Mucosa of rectum (tissue), 2 donors: ENCODE results near the gene HOXA3.

ENCODE experiments used
- H3K27ac ChIP-seq, 2 donors: one replicate each; pipeline ENCODE4 v1.7.0; 2013; ENCODE audit warnings: inconsistent platforms in 2 of 2, low read depth in 2 of 2, low read length in 2 of 2
- H3K27me3 ChIP-seq, 2 donors: one replicate each; pipeline ENCODE4 v1.7.0; 2013; ENCODE audit warnings: low read length in 2 of 2; ENCODE audit not compliant: control insufficient read depth in 2 of 2, insufficient read depth in 2 of 2
- H3K36me3 ChIP-seq, 2 donors: one replicate each; pipeline ENCODE4 v1.7.0; 2013; ENCODE audit warnings: low read length in 2 of 2; ENCODE audit not compliant: control insufficient read depth in 2 of 2, insufficient read depth in 2 of 2
- H3K4me1 ChIP-seq, 2 donors: one replicate each; pipeline ENCODE4 v1.7.0; 2013; ENCODE audit warnings: low read length in 2 of 2, mild to moderate bottlenecking in 1 of 2; ENCODE audit not compliant: control insufficient read depth in 2 of 2, insufficient read depth in 2 of 2
- H3K4me3 ChIP-seq, 2 donors: one replicate each; pipeline ENCODE4 v1.7.0; 2013; ENCODE audit warnings: low read length in 2 of 2
- H3K9ac ChIP-seq, 2 donors: one replicate each; pipeline ENCODE4 v1.7.0; 2013; ENCODE audit warnings: low read length in 2 of 2, low read depth in 1 of 2, mild to moderate bottlenecking in 1 of 2
- H3K9me3 ChIP-seq, 2 donors: one replicate each; pipeline ENCODE4 v1.7.0; 2013; ENCODE audit warnings: low read length in 2 of 2; ENCODE audit not compliant: control insufficient read depth in 2 of 2
- donor health status: healthy.
- donor health status: Normal muscosa, but diverticular disease.

HOXA3 gene

GRCh38 chr7:27133409-27134231 lies 18.8 kb downstream of the HOXA3 start:
- Histone ChIP-seq H3K4me1 (peaks cover 59 to 70% of the 10 kb centered on the region in 2 donors), H3K36me3 (peaks cover 0 to 3% of the 10 kb centered on the region in 2 donors), H3K9me3 (no peaks in the 10 kb centered on the region), H3K9ac (peak overlapping the region in 1 of 2 donors; percentile 17), H3K27ac (peak overlapping the region; percentile 23 to 64), H3K27me3 (no peaks in the 10 kb centered on the region), H3K4me3 (peak overlapping the region; percentile 24 to 32)

GRCh38 chr7:27132978-27133377 lies 19.4 kb downstream of the HOXA3 start:
- Histone ChIP-seq H3K36me3 (peaks cover 0 to 7% of the 10 kb centered on the region in 2 donors), H3K27ac (peak overlapping the region in 1 of 2 donors; percentile 64), H3K4me1 (peaks cover 65 to 68% of the 10 kb centered on the region in 2 donors), H3K9ac (no peak overlapping the region), H3K9me3 (no peaks in the 10 kb centered on the region), H3K27me3 (no peaks in the 10 kb centered on the region), H3K4me3 (no peak overlapping the region)

GRCh38 chr7:27132214-27132613 lies 20.2 kb downstream of the HOXA3 start:
- peak overlapping the region in 1 of 2 donors; percentile 91 for H3K9ac ChIP-seq
- peaks cover 68 to 70% of the 10 kb centered on the region in 2 donors for H3K4me1 ChIP-seq
- H3K4me3 ChIP-seq, result no peak overlapping the region
- peaks cover 0 to 7% of the 10 kb centered on the region in 2 donors for H3K36me3 ChIP-seq
- H3K27me3 ChIP-seq, result no peaks in the 10 kb centered on the region
- H3K27ac ChIP-seq, result no peak overlapping the region
- no peaks in the 10 kb centered on the region for H3K9me3 ChIP-seq

- Histone ChIP-seq H3K9ac (peak overlapping the region; percentile 79 to 91), H3K4me1 (peaks cover 62 to 66% of the 10 kb centered on the region in 2 donors)
Measured at GRCh38 chr7:27131390-27131819, 21.0 kb downstream of the HOXA3 start.

GRCh38 chr7:27130540-27131389 lies 21.6 kb downstream of the HOXA3 start, which contains the start of gene HOXA4:
Gene HOXA4 (minus strand): TSS chr7:27130757. CDS start chr7:27130733, 24 bp downstream.
- Histone ChIP-seq H3K27ac (peak within 1 kb of the TSS; percentile 90 to 94), H3K27me3 (no peaks in the 10 kb centered on the region), H3K4me3 (peak within 1 kb of the TSS; percentile 77 to 88), H3K9ac (peak within 1 kb of the TSS; percentile 79 to 91), H3K36me3 (peaks cover 0 to 7% of the 10 kb centered on the region in 2 donors), H3K4me1 (peaks cover 57 to 61% of the 10 kb centered on the region in 2 donors), H3K9me3 (no peaks in the 10 kb centered on the region)

More at GRCh38 chr7:27131390-27131819, 21.0 kb downstream of the HOXA3 start:
- H3K4me3 ChIP-seq, result peak overlapping the region; percentile 77 to 88
- peaks cover 0 to 7% of the 10 kb centered on the region in 2 donors for H3K36me3 ChIP-seq
- no peaks in the 10 kb centered on the region for H3K27me3 ChIP-seq
- H3K9me3 ChIP-seq, result no peaks in the 10 kb centered on the region
- H3K27ac ChIP-seq, result peak overlapping the region; percentile 90 to 94

- Histone ChIP-seq H3K9me3 (no peaks in the 10 kb centered on the region), H3K4me3 (peak overlapping the region; percentile 70 to 77), H3K27me3 (no peaks in the 10 kb centered on the region)
Measured at GRCh38 chr7:27129729-27130539, 22.4 kb downstream of the HOXA3 start.

GRCh38 chr7:27128776-27129728 lies 23.3 kb downstream of the HOXA3 start:
- Histone ChIP-seq H3K9ac (no peak overlapping the region), H3K4me1 (peaks cover 57% of the 10 kb centered on the region in 2 donors), H3K9me3 (no peaks in the 10 kb centered on the region), H3K27ac (peak overlapping the region; percentile 75 to 94), H3K27me3 (no peaks in the 10 kb centered on the region), H3K4me3 (peak overlapping the region; percentile 66 to 77), H3K36me3 (peaks cover 0 to 10% of the 10 kb centered on the region in 2 donors)

More at GRCh38 chr7:27129729-27130539, 22.4 kb downstream of the HOXA3 start:
- Histone ChIP-seq H3K9ac (peak overlapping the region; percentile 29 to 62), H3K4me1 (peaks cover 56 to 57% of the 10 kb centered on the region in 2 donors), H3K27ac (peak overlapping the region; percentile 75 to 94), H3K36me3 (peaks cover 0 to 7% of the 10 kb centered on the region in 2 donors)

- Histone ChIP-seq H3K9me3 (no peaks in the 10 kb centered on the region), H3K36me3 (peaks cover 0 to 10% of the 10 kb centered on the region in 2 donors), H3K27me3 (no peaks in the 10 kb centered on the region), H3K9ac (no peak overlapping the region), H3K4me3 (no peak overlapping the region), H3K27ac (peak overlapping the region in 1 of 2 donors; percentile 14), H3K4me1 (peaks cover 55 to 56% of the 10 kb centered on the region in 2 donors)
Measured at GRCh38 chr7:27128034-27128433, 24.3 kb downstream of the HOXA3 start.
